ENCODE results near the gene PRMT9. TPM values are rescaled to one million over a fixed set of nuclear protein-coding genes. Genes with fewer than 3 reads are reported as not detected.
A peak's percentile ranks its signal among the peaks of the same experiment; 100 is the strongest.

Gene PRMT9
- 10 to 100 TPM; 13.4 to 16.6 (median 13.7) TPM for total RNA-seq
- total RNA-seq (2013) = 22.8 TPM

DNA sequence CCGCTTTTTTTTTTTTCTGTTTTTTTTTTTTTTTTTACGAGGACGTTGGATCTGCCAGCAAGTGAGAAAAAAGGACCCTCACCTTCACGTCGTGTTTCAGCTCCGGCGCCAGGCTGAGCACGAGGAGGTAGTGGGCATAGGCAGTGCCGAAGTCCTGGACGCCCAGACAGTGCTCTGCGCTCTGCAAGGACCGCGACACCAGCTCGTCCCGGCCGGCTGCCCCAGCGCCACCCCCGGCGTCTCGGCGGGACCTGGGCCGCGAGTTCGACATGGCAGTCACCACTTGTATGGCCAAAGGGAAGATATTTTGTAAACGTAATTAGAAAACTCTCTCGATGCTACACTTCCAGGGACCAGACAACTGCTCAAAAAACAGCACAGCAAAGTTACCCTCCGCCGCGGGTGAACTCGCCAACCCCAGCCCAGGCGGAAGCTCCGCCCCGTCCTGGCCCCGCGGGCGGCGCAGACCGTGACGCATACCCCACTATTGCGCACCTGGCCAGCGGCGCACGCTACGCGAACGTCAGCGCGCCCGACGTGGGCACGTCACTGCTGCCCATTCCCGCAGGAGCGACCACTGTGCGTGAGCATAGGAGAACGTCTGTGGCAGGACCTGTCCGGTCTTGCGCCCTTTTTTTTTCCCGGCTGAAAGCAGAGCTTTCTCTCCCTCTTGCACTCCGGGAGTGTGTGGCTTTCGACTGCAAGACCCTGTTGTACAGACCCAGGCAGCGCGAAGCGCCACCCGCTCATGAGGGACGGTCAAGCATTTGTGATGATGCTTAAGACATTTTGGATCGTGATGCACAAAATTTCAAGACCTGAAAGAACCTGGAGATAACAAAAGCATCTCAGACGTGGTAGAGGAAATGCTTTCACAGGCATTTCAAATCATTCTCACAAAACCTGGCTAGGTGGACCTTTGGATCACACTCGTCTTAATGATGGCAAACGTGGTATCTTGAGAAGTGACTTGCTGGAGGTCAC is at the start of gene PRMT9:
PRMT9 (minus strand) TSS at position 447 of the 984 bp plus-strand sequence; CDS start at position 271, 176 bp downstream.
- Mint-ChIP-seq H3K4me1 (peaks cover 38 to 42% of the 10 kb centered on the region in 2 donors), H3K36me3 (no peaks in the 10 kb centered on the region), H3K27me3 (ENCODE audit: low read depth in 2 of 2) (peaks cover 4 to 11% of the 10 kb centered on the region in 2 donors), H3K27ac (peak within 1 kb of the TSS; percentile 94 to 96), H3K4me3 (peak within 1 kb of the TSS; percentile 98), H3K9me3 (no peaks in the 10 kb centered on the region)
- Histone ChIP-seq H3K36me3 (ENCODE audit: control insufficient read depth, insufficient read depth, low read length) (peaks cover 3% of the 10 kb centered on the region), H3K27me3 (ENCODE audit: control insufficient read depth, insufficient read depth, low read length) (no peaks in the 10 kb centered on the region), H3K4me1 (ENCODE audit: control insufficient read depth, insufficient read depth, low read length) (peaks cover 11% of the 10 kb centered on the region), H3K27ac (ENCODE audit: low read length) (peak within 1 kb of the TSS; percentile 90), H3K4me3 (ENCODE audit: low read length) (peak within 1 kb of the TSS; percentile 89), H3K9me3 (ENCODE audit: control insufficient read depth, insufficient read depth, low read length) (no peaks in the 10 kb centered on the region)
- peak; percentile 96 to 98 (median 96) for ATAC-seq
- TF ChIP-seq, protein P1, sequence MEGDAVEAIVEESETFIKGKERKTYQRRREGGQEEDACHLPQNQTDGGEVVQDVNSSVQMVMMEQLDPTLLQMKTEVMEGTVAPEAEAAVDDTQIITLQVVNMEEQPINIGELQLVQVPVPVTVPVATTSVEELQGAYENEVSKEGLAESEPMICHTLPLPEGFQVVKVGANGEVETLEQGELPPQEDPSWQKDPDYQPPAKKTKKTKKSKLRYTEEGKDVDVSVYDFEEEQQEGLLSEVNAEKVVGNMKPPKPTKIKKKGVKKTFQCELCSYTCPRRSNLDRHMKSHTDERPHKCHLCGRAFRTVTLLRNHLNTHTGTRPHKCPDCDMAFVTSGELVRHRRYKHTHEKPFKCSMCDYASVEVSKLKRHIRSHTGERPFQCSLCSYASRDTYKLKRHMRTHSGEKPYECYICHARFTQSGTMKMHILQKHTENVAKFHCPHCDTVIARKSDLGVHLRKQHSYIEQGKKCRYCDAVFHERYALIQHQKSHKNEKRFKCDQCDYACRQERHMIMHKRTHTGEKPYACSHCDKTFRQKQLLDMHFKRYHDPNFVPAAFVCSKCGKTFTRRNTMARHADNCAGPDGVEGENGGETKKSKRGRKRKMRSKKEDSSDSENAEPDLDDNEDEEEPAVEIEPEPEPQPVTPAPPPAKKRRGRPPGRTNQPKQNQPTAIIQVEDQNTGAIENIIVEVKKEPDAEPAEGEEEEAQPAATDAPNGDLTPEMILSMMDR (IDR thresholded peaks at IDR 0.05) = no peak
- intact Hi-C loops (cut with micrococcal nuclease) = loop anchor here (1.0 kb wide), 1 partner anchor 67 kb away; the partner anchor contains the start of gene TMEM184C
- WGBS (ENCODE audit: insufficient coverage) = under 1% methylated on average over 69 of the region's 69 CpGs
- DNase-seq = peak; percentile 85 to 94

- ATAC-seq = peak; percentile 18 to 30 (median 29)
These were observed 48.7 kb upstream of the PRMT9 start for GRCh38 chr4:147732518-147733235.

DNA sequence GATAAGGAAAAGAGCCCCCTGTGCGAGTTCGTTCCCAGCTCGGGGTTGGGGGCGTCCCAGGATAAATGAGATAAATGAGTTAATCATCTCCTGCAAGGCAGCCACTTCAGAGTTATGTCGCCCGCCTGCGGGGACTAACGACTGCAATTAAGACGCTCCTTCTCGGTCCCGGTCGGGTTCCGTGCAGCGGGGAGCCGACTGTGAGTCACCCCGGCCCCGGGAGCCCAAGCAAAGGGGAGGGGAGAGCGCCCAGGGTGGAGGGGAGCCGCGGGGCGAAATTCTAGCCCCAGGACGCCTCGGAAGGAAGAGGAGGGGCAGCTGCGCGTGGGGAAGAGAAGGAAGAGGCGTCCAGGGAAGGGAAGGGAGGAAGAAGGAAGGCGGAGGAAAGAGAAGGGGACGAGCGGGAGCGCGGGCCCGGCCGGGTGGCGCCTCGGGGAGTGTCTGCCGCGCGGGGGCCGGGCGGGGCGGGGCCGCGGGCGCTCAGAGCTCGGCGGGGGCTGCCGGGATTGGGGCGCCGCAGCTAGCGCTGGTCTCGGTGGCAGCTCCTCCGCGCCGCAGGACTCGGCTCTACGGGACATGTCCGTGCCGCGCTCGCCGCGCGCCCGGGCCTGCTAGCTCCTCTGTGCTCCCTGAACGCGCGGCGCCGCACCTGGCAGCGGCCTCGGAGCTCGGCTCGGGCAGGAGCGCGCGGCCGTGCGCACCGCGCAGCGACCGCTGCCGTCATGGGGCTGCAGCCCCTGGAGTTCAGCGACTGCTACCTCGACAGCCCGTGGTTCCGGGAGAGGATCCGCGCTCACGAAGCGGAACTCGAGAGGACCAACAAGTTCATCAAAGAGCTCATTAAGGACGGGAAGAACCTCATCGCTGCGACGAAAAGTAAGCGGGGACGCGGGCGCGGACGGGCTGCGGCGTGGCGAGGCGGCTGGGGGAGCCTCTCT is 47.9 kb upstream of the PRMT9 start, which contains the start of gene ARHGAP10:
ARHGAP10 (plus strand) TSS at position 509 of the 938 bp plus-strand sequence; CDS start at position 723, 214 bp downstream.
- ATAC-seq (peak; percentile 77 to 79 (median 79)), DNase-seq (peak; percentile 55 to 76)
- Mint-ChIP-seq H3K27me3 (ENCODE audit: low read depth in 2 of 2) (no peaks in the 10 kb centered on the region), H3K36me3 (no peaks in the 10 kb centered on the region), H3K4me3 (peak within 1 kb of the TSS; percentile 94), H3K27ac (peak within 1 kb of the TSS; percentile 77 to 94), H3K9me3 (no peaks in the 10 kb centered on the region), H3K4me1 (peaks cover 48 to 50% of the 10 kb centered on the region in 2 donors)
- TF ChIP-seq, protein P1 (IDR thresholded peaks at IDR 0.05) = no peak
- Histone ChIP-seq H3K4me1 (ENCODE audit: control insufficient read depth, insufficient read depth, low read length) (peaks cover 26% of the 10 kb centered on the region), H3K9me3 (ENCODE audit: control insufficient read depth, insufficient read depth, low read length) (no peaks in the 10 kb centered on the region), H3K4me3 (ENCODE audit: low read length) (peak within 1 kb of the TSS; percentile 96), H3K27ac (ENCODE audit: low read length) (peak within 1 kb of the TSS; percentile 68), H3K36me3 (ENCODE audit: control insufficient read depth, insufficient read depth, low read length) (no peaks in the 10 kb centered on the region), H3K27me3 (ENCODE audit: control insufficient read depth, insufficient read depth, low read length) (no peaks in the 10 kb centered on the region)
- WGBS (ENCODE audit: insufficient coverage) = under 1% methylated on average over 106 of the region's 106 CpGs
- intact Hi-C loops (cut with micrococcal nuclease) = loop anchor here (2.0 to 5.0 kb wide), 2 partner anchors 69 to 115 kb away; no protein-coding TSS in a partner anchor

More at GRCh38 chr4:147732518-147733235, 48.7 kb upstream of the PRMT9 start:
- Mint-ChIP-seq H3K36me3 (no peaks in the 10 kb centered on the region), H3K4me1 (peaks cover 48 to 50% of the 10 kb centered on the region in 2 donors), H3K27me3 (ENCODE audit: low read depth in 2 of 2) (no peaks in the 10 kb centered on the region), H3K27ac (peak overlapping the region; percentile 77 to 94), H3K9me3 (no peaks in the 10 kb centered on the region), H3K4me3 (peak overlapping the region; percentile 94)
- TF ChIP-seq, protein P1 (IDR thresholded peaks at IDR 0.05) = no peak
- H3K36me3 ChIP-seq (ENCODE audit: control insufficient read depth, insufficient read depth, low read length) = no peaks in the 10 kb centered on the region
- no peaks in the 10 kb centered on the region for H3K27me3 ChIP-seq (ENCODE audit: control insufficient read depth, insufficient read depth, low read length)
- peaks cover 26% of the 10 kb centered on the region for H3K4me1 ChIP-seq (ENCODE audit: control insufficient read depth, insufficient read depth, low read length)
- 3% methylated on average over 38 of the region's 38 CpGs for WGBS (ENCODE audit: insufficient coverage)
- peak overlapping the region; percentile 96 for H3K4me3 ChIP-seq (ENCODE audit: low read length)
- intact Hi-C loops (cut with micrococcal nuclease) = loop anchor here (5.0 kb wide), 1 partner anchor 115 kb away; no protein-coding TSS in a partner anchor
- peak overlapping the region; percentile 52 for H3K27ac ChIP-seq (ENCODE audit: low read length)
- peak in 1 of 2 donors; percentile 41 for DNase-seq
- no peaks in the 10 kb centered on the region for H3K9me3 ChIP-seq (ENCODE audit: control insufficient read depth, insufficient read depth, low read length)

Data from natural killer cell (primary cell).